Cardiac fibroblast (primary cell): Measurements from ENCODE around the gene CACNA1A.
A peak's percentile ranks its signal among the peaks of the same experiment; 100 is the strongest.
"Not testable (repeated sequence)": the region's sequence is repeated elsewhere in the genome, so short reads cannot be mapped to it uniquely, and the experiment has no call there.

Source experiments
- DNase-seq, 2 donors: peaks; one replicate each; pipeline versions ENCODE4 v3.0.0 to v3.0.0-alpha.2; 2010; ENCODE audit warnings: low read depth in 2 of 2
- H3K4me3 ChIP-seq, 2 donors: replicated peaks in 1 of 2; 1 replicate in 1 of 2; 2 replicates in 1 of 2; pipeline ENCODE4 v1.5.1; 2011; ENCODE audit warnings: low read depth in 2 of 2, low read length in 2 of 2, mild to moderate bottlenecking in 2 of 2, moderate library complexity in 1 of 2
- CTCF ChIP-seq: IDR thresholded peaks from one replicate; pipeline ENCODE4 v1.5.1; 2011; ENCODE audit warnings: low read depth, mild to moderate bottlenecking, low read length, inconsistent platforms

Gene CACNA1A

DNA sequence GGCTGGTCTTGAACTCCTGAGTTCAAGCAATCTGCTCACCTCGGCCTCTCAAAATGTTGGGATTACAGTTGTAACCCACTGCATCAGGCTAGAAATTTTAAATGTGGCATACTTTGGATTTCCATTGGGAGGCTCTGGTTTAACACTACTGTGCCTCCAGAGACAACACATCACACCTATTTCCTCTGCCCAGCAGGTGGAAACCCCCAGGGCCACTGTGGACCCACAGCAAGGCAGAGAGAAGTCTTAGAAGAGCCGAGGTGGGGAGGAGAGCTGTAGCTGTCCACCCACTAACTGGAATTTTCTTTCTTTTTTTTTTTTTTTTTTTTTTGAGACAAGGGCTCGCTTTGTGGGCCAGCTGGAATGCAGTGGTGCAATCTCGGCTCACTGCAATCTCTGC is 316.7 kb downstream of the CACNA1A start:
- no peak overlapping the region for H3K4me3 ChIP-seq
- DNase-seq, result no peak
- no peak for TF ChIP-seq CTCF

DNA sequence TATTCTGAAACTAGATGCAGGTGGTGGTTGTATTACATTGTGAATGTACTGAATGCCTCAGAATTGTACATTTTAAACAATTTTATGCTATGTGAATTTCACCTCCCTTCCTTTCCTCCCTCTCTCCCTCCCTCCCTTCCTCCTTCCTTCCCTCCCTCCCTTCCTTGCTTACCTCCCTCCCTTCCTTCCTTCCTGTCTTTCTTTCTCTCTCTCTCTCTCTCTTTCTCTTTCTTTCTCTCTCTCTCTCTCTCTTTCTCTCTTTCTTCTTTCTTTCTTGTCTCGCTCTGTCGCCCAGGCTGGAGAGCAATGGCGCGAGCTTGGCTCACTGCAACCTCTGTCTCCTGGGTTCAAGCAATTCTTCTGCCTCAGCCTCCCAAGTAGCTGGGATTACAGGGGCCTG is 318.9 kb downstream of the CACNA1A start:
- TF ChIP-seq CTCF, result no peak
- no peak for DNase-seq
- H3K4me3 ChIP-seq, result no peak overlapping the region

- not testable (repeated sequence) for DNase-seq, H3K4me3 ChIP-seq
These were observed 319.6 kb downstream of the CACNA1A start for GRCh38 chr19:13186688-13187087.

- H3K4me3 ChIP-seq, DNase-seq: not testable (repeated sequence)
These were observed 320.3 kb downstream of the CACNA1A start for GRCh38 chr19:13185763-13186657.

DNA sequence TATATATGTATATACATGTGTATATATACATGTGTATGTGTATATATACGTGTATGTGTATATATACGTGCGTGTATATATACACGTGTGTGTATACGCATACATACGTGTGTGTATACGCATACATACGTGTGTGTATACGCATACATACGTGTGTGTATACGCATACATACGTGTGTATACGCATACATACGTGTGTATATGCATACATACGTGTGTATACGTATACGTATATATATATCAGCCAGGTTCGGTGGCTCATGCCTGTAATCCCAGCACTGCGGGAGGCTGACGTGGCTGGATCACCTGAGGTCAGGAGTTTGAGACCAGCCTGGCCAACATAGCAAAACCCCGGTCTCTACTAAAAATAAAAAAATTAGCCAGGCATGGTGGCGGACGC is 321.4 kb downstream of the CACNA1A start:
- not testable (repeated sequence) for DNase-seq, H3K4me3 ChIP-seq

DNA sequence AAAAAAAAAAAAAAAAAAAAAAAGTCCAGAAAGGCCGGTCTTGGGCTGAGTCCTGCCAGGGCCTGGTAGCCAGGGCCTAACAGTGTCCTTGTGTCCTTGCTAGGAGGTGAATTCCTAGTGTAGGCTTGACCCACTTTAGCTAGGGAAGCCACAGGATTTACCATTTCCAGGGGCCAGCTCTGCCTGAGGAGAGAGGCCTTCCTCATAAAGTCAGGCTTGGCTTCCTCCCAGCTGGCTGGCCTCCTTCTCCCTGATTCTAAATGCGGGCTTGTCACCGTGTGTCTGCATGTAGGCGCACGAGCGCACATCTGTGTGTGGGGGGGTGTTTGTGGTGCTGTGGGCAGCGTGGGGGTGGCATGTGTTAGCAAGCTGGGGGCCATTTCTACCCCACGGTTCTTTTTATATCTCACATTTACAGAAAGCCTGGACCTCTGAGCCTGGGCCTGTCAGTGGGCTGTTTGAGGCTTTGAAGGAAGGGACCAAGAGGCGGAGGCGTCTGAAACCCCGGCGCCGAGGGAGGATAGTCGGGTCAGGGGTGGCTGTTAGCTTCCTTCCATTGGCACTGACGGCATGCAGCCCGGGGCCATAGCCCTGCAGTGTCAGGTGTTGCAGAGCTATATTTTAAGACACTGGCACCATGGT is 324.4 kb downstream of the CACNA1A start:
- DNase-seq, result peak; percentile 55 to 77
- no peak overlapping the region for H3K4me3 ChIP-seq
- no peak for TF ChIP-seq CTCF

DNA sequence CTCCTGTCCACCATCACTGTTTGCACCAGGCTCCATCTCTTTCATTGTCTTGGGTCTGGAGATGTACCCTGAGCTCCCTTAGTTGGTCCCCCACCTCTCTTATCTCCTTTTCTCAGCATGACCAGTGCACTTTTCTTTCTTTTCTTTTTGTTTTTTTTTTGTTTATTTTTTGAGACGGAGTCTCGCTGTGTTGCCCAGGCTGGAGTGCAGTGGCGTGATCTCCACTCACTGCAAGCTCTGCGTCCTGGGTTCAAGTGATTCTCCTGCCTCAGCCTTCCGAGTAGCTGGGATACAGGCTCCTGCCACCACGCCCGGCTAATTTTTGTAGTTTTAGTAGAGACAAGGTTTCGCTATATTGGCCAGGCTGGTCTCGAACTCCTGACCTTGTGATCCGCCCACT is 328.0 kb downstream of the CACNA1A start:
- not testable (repeated sequence) for H3K4me3 ChIP-seq, DNase-seq

- H3K4me3 ChIP-seq, DNase-seq: not testable (repeated sequence)
These were observed 328.7 kb downstream of the CACNA1A start for GRCh38 chr19:13177584-13177983.

- no peak for DNase-seq
- no peak overlapping the region for H3K4me3 ChIP-seq
- no peak for TF ChIP-seq CTCF
These were observed 329.9 kb downstream of the CACNA1A start for GRCh38 chr19:13176345-13176744.
